ENCODE results near the gene OR5T1. TPM values are rescaled to one million over a fixed set of nuclear protein-coding genes. Genes with fewer than 3 reads are reported as not detected.

Gene OR5T1
- total RNA-seq, 1 donor = not detected

DNA sequence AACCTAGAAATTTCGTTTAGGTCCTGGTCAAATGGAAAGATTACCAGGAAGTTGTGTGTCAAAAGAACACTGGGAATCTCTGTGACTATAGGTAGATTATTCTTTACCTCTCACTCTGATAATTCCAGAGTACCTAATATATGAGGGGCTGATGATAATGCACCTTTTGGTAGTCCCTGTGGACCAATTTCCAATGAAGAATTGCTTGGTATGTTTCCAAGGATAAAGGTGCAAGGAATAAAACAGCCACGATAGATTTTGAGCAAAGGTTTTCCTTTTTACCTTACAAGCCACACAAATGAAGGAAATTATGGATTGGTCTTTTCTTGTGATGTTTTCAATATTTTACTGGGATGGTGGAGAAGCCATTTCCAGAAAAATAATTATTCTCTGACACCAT, 18.2 kb downstream of the OR5T1 start, which contains the start of gene OR8H1:
TSS of gene OR8H1 (minus strand) at position 101 of the 400 bp plus-strand sequence. CDS start 1,192 bp downstream, outside the sequence.
- TF ChIP-seq, protein P1, sequence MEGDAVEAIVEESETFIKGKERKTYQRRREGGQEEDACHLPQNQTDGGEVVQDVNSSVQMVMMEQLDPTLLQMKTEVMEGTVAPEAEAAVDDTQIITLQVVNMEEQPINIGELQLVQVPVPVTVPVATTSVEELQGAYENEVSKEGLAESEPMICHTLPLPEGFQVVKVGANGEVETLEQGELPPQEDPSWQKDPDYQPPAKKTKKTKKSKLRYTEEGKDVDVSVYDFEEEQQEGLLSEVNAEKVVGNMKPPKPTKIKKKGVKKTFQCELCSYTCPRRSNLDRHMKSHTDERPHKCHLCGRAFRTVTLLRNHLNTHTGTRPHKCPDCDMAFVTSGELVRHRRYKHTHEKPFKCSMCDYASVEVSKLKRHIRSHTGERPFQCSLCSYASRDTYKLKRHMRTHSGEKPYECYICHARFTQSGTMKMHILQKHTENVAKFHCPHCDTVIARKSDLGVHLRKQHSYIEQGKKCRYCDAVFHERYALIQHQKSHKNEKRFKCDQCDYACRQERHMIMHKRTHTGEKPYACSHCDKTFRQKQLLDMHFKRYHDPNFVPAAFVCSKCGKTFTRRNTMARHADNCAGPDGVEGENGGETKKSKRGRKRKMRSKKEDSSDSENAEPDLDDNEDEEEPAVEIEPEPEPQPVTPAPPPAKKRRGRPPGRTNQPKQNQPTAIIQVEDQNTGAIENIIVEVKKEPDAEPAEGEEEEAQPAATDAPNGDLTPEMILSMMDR (IDR thresholded peaks at IDR 0.05; ENCODE audit: extremely low read depth, low read depth, low read length) = no peak

DNA sequence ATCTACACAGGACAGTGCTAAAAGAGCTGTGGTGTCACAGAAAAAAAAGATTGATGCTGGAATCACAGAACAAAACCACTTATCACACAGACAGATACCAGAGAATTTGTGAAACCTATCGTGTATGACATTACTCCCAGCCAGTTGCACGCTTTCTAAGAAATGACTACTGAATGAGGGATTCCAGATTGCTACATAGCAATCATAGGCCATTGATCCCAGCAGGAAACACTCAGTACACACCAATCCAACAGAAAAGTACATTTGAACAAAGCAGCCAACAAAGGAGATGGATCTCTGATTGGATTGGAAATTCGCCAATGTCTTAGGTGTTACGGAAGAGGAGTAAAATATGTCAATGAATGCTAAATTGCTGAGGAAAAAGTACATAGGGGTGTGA, 22.9 kb downstream of the OR5T1 start:
- Histone ChIP-seq H2AFZ (ENCODE audit: low read length) (no peak overlapping the region), H3K27ac (ENCODE audit: low read depth, low read length) (no peak overlapping the region), H3K4me3 (ENCODE audit: insufficient read depth, low read length) (no peak overlapping the region), H3K27me3 (ENCODE audit: insufficient read depth, low read length) (no peaks in the 10 kb centered on the region), H3K4me2 (ENCODE audit: insufficient read depth, low read length) (no peak overlapping the region), H3K79me2 (ENCODE audit: insufficient read depth, low read length) (no peaks in the 10 kb centered on the region), H4K20me1 (ENCODE audit: insufficient read depth, low read length) (no peaks in the 10 kb centered on the region), H3K36me3 (ENCODE audit: insufficient read depth, low read length) (no peaks in the 10 kb centered on the region), H3K4me1 (ENCODE audit: insufficient read depth, low read length) (no peaks in the 10 kb centered on the region), H3K9me3 (ENCODE audit: low read depth, low read length) (no peaks in the 10 kb centered on the region)
- TF ChIP-seq, protein P1 (IDR thresholded peaks at IDR 0.05; ENCODE audit: extremely low read depth, low read depth, low read length) = no peak
- no peak for DNase-seq (ENCODE audit: insufficient read length, low spot score, missing footprints)

More for the DNA sequence above, 18.2 kb downstream of the OR5T1 start, which contains the start of gene OR8H1:
- DNase-seq (ENCODE audit: insufficient read length, low spot score, missing footprints) = no peak
- Histone ChIP-seq H3K79me2 (ENCODE audit: insufficient read depth, low read length) (no peaks in the 10 kb centered on the region), H3K36me3 (ENCODE audit: insufficient read depth, low read length) (no peaks in the 10 kb centered on the region), H3K27me3 (ENCODE audit: insufficient read depth, low read length) (no peaks in the 10 kb centered on the region), H3K4me2 (ENCODE audit: insufficient read depth, low read length) (no peak within 1 kb of the TSS), H3K4me3 (ENCODE audit: insufficient read depth, low read length) (no peak within 1 kb of the TSS), H3K27ac (ENCODE audit: low read depth, low read length) (no peak within 1 kb of the TSS), H3K4me1 (ENCODE audit: insufficient read depth, low read length) (no peaks in the 10 kb centered on the region), H3K9me3 (ENCODE audit: low read depth, low read length) (no peaks in the 10 kb centered on the region), H4K20me1 (ENCODE audit: insufficient read depth, low read length) (no peaks in the 10 kb centered on the region), H2AFZ (ENCODE audit: low read length) (no peak within 1 kb of the TSS)

DNA sequence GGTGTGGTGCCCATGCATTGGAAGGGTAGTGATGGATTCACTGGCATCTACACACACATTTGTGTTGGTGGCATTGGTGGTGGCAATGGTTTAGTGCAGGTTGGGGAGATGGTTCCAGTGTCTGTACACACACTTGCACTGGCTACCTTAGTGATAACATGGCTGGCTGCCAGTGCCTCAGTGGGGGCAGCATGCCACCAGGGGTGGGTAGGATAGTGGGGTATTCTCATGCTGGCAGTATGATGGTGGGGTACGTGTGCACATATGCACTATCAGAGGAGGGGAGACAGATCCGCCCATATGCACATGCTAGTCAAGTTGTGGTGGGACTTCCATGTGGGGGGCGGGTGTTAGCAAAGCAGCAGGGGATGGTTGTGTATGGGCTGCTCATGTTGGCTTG, 33.9 kb downstream of the OR5T1 start:
- peaks cover 6% of the 10 kb centered on the region for H3K9me3 ChIP-seq (ENCODE audit: low read depth, low read length)
- H3K79me2 ChIP-seq (ENCODE audit: insufficient read depth, low read length) = no peaks in the 10 kb centered on the region
- TF ChIP-seq, protein P1 (IDR thresholded peaks at IDR 0.05; ENCODE audit: extremely low read depth, low read depth, low read length) = no peak
- no peak overlapping the region for H3K4me2 ChIP-seq (ENCODE audit: insufficient read depth, low read length)
- no peak overlapping the region for H3K4me3 ChIP-seq (ENCODE audit: insufficient read depth, low read length)
- H2AFZ ChIP-seq (ENCODE audit: low read length) = no peak overlapping the region
- DNase-seq (ENCODE audit: insufficient read length, low spot score, missing footprints) = peak; percentile 68
- H3K4me1 ChIP-seq (ENCODE audit: insufficient read depth, low read length) = no peaks in the 10 kb centered on the region
- no peaks in the 10 kb centered on the region for H3K36me3 ChIP-seq (ENCODE audit: insufficient read depth, low read length)
- H3K27ac ChIP-seq (ENCODE audit: low read depth, low read length) = no peak overlapping the region
- H3K27me3 ChIP-seq (ENCODE audit: insufficient read depth, low read length) = no peaks in the 10 kb centered on the region
- no peaks in the 10 kb centered on the region for H4K20me1 ChIP-seq (ENCODE audit: insufficient read depth, low read length)

DNA sequence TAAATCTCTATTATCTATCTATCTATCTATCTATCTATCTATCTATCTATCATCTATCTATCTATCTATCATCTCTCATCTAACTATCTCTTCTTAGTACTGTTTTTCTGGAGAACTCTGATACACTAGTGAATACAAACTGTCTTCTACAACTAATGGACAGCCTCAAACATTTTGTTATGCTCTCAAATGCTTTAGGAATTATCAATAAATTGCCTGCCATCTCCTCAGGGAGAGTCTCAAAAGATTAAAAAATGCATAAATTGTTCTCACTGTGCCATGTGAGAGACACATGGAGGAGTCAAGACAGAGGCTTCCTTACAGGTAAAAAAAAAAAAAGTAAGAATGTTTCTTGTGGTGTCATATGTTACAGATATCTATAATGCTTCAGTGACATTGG, 40.9 kb downstream of the OR5T1 start, which contains the start of gene OR8K3:
TSS of gene OR8K3 (plus strand) at position 301 of the 400 bp plus-strand sequence. CDS start 3,163 bp downstream, outside the sequence.
- H3K4me1 ChIP-seq (ENCODE audit: insufficient read depth, low read length) = no peaks in the 10 kb centered on the region
- H4K20me1 ChIP-seq (ENCODE audit: insufficient read depth, low read length) = no peaks in the 10 kb centered on the region
- H3K4me3 ChIP-seq (ENCODE audit: insufficient read depth, low read length) = no peak within 1 kb of the TSS
- no peaks in the 10 kb centered on the region for H3K79me2 ChIP-seq (ENCODE audit: insufficient read depth, low read length)
- no peak for DNase-seq (ENCODE audit: insufficient read length, low spot score, missing footprints)
- no peaks in the 10 kb centered on the region for H3K27me3 ChIP-seq (ENCODE audit: insufficient read depth, low read length)
- no peaks in the 10 kb centered on the region for H3K9me3 ChIP-seq (ENCODE audit: low read depth, low read length)
- no peak within 1 kb of the TSS for H3K27ac ChIP-seq (ENCODE audit: low read depth, low read length)
- no peaks in the 10 kb centered on the region for H3K36me3 ChIP-seq (ENCODE audit: insufficient read depth, low read length)
- TF ChIP-seq, protein P1 (IDR thresholded peaks at IDR 0.05; ENCODE audit: extremely low read depth, low read depth, low read length) = no peak
- H2AFZ ChIP-seq (ENCODE audit: low read length) = no peak within 1 kb of the TSS
- no peak within 1 kb of the TSS for H3K4me2 ChIP-seq (ENCODE audit: insufficient read depth, low read length)

Other genes with a start within 250 kb of the OR5T1 start
- not detected in 2 replicates for gene OR5AS1, start 246.5 kb upstream of the OR5T1 start, total RNA-seq
- not detected in 2 replicates for gene OR8I2, start 180.8 kb upstream of the OR5T1 start, total RNA-seq
- not detected in 2 replicates for gene OR8H2, start 170.5 kb upstream of the OR5T1 start, total RNA-seq
- not detected in 2 replicates for gene OR8H3, start 151.8 kb upstream of the OR5T1 start, total RNA-seq
- gene OR8J3, start 134.0 kb upstream of the OR5T1 start, total RNA-seq = not detected in 2 replicates
- gene OR8K5, start 113.8 kb upstream of the OR5T1 start, total RNA-seq = not detected in 2 replicates
- not detected in 2 replicates for gene OR5J2, start 97.5 kb upstream of the OR5T1 start, total RNA-seq
- gene OR5T2, start 39.9 kb upstream of the OR5T1 start, total RNA-seq = not detected in 2 replicates
- gene OR5T3, start 21.9 kb upstream of the OR5T1 start, total RNA-seq = not detected in 2 replicates
- gene OR8H1, start 18.1 kb downstream of the OR5T1 start, total RNA-seq = not detected in 2 replicates
- not detected in 2 replicates for gene OR8K3, start 41.0 kb downstream of the OR5T1 start, total RNA-seq
- gene OR8K1, start 71.9 kb downstream of the OR5T1 start, total RNA-seq = not detected in 2 replicates
- not detected in 2 replicates for gene OR8J1, start 80.1 kb downstream of the OR5T1 start, total RNA-seq
- not detected in 2 replicates for gene OR8U1, start 101.5 kb downstream of the OR5T1 start, total RNA-seq
- gene OR5AL1, start 138.5 kb downstream of the OR5T1 start, total RNA-seq = not detected in 2 replicates
- not detected in 2 replicates for gene OR5M3, start 199.2 kb downstream of the OR5T1 start, total RNA-seq
- not detected in 2 replicates for gene OR5M8, start 217.2 kb downstream of the OR5T1 start, total RNA-seq

All from osteoblast (primary cell).